Measurements from ENCODE around the gene SLC13A4. TPM values are rescaled to one million over a fixed set of nuclear protein-coding genes. Genes with fewer than 3 reads are reported as not detected.
"Not testable (repeated sequence)": the region's sequence is repeated elsewhere in the genome, so short reads cannot be mapped to it uniquely, and the experiment has no call there.

The SLC13A4 gene
- total and polyA plus RNA-seq, 5 experiments from 2014 or later = 0.13 to 0.25 TPM; not detected in 3

GRCh38 chr7:135661311-135662122, 66.5 kb downstream of the SLC13A4 start:
- Mint-ChIP-seq H3K4me3 (peak overlapping the region; percentile 85 to 98 (median 94)), H3K4me1 (peaks cover 21 to 42% (median 40%) of the 10 kb centered on the region in 4 donors), H3K9me3 (peaks cover 0 to 3% (median 0%) of the 10 kb centered on the region in 9 donors), H3K27me3 (no peaks in the 10 kb centered on the region), H3K36me3 (peaks cover 0 to 5% (median 4%) of the 10 kb centered on the region in 3 donors), H3K27ac (peak overlapping the region; percentile 84 to 97 (median 90))
- DNase-seq (peak in 1 of 10 donors; percentile 1), ATAC-seq (peak; percentile 2 to 10)
- POLR2A ChIA-PET = no interaction called here

- Mint-ChIP-seq H3K27me3 (no peaks in the 10 kb centered on the region), H3K27ac (peak overlapping the region in 3 of 10 donors; percentile 22 to 49 (median 39)), H3K4me3 (no peak overlapping the region), H3K36me3 (peaks cover 0 to 5% (median 0%) of the 10 kb centered on the region in 3 donors), H3K4me1 (peaks cover 10 to 22% (median 21%) of the 10 kb centered on the region in 4 donors), H3K9me3 (peaks cover 0 to 3% (median 0%) of the 10 kb centered on the region in 9 donors)
- DNase-seq = no peak
- no peak for ATAC-seq
- POLR2A ChIA-PET = no interaction called here
These were observed 68.7 kb downstream of the SLC13A4 start for GRCh38 chr7:135659159-135659846.

- ATAC-seq (no peak), DNase-seq (no peak)
- peaks cover 7 to 15% (median 14%) of the 10 kb centered on the region in 4 donors for H3K4me1 Mint-ChIP-seq
- H3K9me3 Mint-ChIP-seq = peaks cover 0 to 3% (median 0%) of the 10 kb centered on the region in 9 donors
- H3K36me3 Mint-ChIP-seq = peaks cover 0 to 5% (median 0%) of the 10 kb centered on the region in 3 donors
- H3K27me3 Mint-ChIP-seq = no peaks in the 10 kb centered on the region
- H3K27ac Mint-ChIP-seq = no peak overlapping the region
- H3K4me3 Mint-ChIP-seq = no peak overlapping the region
- POLR2A ChIA-PET = no interaction called here
These were observed 69.4 kb downstream of the SLC13A4 start for GRCh38 chr7:135658564-135658963.

GRCh38 chr7:135653340-135654080, 74.5 kb downstream of the SLC13A4 start:
- POLR2A ChIA-PET = no interaction called here
- Mint-ChIP-seq H3K27ac (peak overlapping the region in 1 of 10 donors; percentile 77), H3K4me1 (no peaks in the 10 kb centered on the region), H3K9me3 (no peaks in the 10 kb centered on the region), H3K27me3 (no peaks in the 10 kb centered on the region), H3K4me3 (no peak overlapping the region), H3K36me3 (peaks cover 0 to 15% (median 0%) of the 10 kb centered on the region in 3 donors)
- DNase-seq (no peak), ATAC-seq (no peak)

- H3K4me3 Mint-ChIP-seq = no peak overlapping the region
- H3K9me3 Mint-ChIP-seq = no peaks in the 10 kb centered on the region
- POLR2A ChIA-PET = no interaction called here
- H3K27me3 Mint-ChIP-seq = no peaks in the 10 kb centered on the region
- ATAC-seq = no peak
- peak overlapping the region in 3 of 10 donors; percentile 23 to 61 (median 30) for H3K27ac Mint-ChIP-seq
- no peaks in the 10 kb centered on the region for H3K4me1 Mint-ChIP-seq
- DNase-seq = no peak
- H3K36me3 Mint-ChIP-seq = peaks cover 0 to 38% (median 2%) of the 10 kb centered on the region in 3 donors
These were observed 77.0 kb downstream of the SLC13A4 start for GRCh38 chr7:135650831-135651573.

DNA sequence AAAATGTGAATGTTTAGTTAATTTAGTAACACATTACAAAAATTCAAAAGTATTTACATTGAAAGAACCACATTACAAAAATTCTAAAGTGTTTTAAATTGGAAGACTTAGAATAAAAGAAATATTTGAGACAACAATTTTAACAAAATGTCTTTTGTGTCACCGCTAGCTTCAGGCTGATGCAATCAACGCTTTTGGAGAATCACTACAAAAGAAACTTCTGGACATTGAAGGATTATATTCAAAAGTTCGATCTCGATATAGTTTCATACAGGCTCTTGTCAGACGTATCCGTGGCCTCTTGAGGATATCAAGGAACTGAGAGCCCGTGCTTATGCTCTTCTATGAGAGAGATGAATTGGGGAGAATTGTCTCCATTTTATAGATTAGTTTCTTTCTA, 79.8 kb downstream of the SLC13A4 start:
- Mint-ChIP-seq H3K4me3 (no peak overlapping the region), H3K9me3 (no peaks in the 10 kb centered on the region), H3K27ac (peak overlapping the region in 2 of 10 donors; percentile 37 to 78), H3K4me1 (peaks cover 0 to 1% (median 0%) of the 10 kb centered on the region in 4 donors), H3K36me3 (peaks cover 0 to 65% (median 2%) of the 10 kb centered on the region in 3 donors), H3K27me3 (no peaks in the 10 kb centered on the region)
- ATAC-seq = no peak
- POLR2A ChIA-PET = no interaction called here
- DNase-seq = no peak

DNA sequence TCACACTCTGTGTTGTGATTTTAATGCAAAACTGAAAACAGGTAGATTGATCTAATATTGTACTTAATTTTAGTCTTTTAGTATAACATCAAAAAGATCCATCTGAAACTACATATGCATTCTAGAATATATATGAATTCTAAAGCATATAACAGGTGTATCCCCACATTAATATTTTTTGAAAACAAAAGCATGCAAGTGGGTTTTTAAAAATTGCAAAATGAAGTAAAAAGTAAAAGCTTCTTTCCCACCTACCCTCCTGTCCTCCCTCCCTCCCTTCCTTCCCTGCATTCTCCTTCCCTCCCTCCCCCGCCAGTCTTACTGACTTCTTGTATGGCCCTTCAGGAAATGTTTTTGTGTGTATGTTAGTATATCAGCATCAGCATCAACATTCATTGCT, 80.2 kb downstream of the SLC13A4 start:
- no peak for DNase-seq
- no peak for ATAC-seq
- Mint-ChIP-seq H3K36me3 (peaks cover 0 to 69% (median 2%) of the 10 kb centered on the region in 3 donors), H3K4me3 (no peak overlapping the region), H3K27me3 (no peaks in the 10 kb centered on the region), H3K4me1 (peaks cover 0 to 1% (median 0%) of the 10 kb centered on the region in 4 donors), H3K9me3 (no peaks in the 10 kb centered on the region), H3K27ac (peak overlapping the region in 2 of 10 donors; percentile 37 to 78)
- POLR2A ChIA-PET = no interaction called here

- Mint-ChIP-seq H3K9me3 (no peaks in the 10 kb centered on the region), H3K27ac (peak overlapping the region in 3 of 10 donors; percentile 25 to 60 (median 39)), H3K36me3 (peaks cover 0 to 89% (median 4%) of the 10 kb centered on the region in 3 donors), H3K27me3 (no peaks in the 10 kb centered on the region), H3K4me3 (no peak overlapping the region), H3K4me1 (peaks cover 0 to 1% (median 0%) of the 10 kb centered on the region in 4 donors)
- peak in 5 of 10 donors; percentile 17 to 46 (median 30) for DNase-seq
- ATAC-seq = peak; percentile 59 to 68
- POLR2A ChIA-PET = interaction anchor here (0.5 to 2.0 kb wide), 3 partner anchors 17 to 145 kb away, joined by 3 to 4 read pairs (median 3); partner anchors contain the start of genes NUP205 and STMP1
These were observed 82.6 kb downstream of the SLC13A4 start for GRCh38 chr7:135645296-135645904.

DNA sequence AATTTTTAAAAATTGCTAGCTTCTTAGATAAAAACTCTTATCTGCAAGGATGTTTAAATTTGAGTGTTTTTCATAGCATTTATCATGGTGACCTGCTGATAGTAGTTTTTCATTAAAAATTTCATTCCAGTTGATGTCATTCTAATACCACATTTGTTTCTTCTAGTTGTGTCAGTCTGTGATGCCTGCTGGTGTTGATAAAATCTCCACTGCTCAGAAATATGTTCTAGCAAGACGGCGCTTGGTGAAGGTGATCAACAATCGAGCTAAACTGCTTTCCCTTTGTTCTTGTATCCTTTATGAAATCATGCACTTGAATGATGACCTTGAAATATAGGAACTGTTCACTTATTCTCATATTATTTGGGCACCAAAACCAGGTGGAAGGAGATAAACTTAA, 83.3 kb downstream of the SLC13A4 start:
- H3K36me3 Mint-ChIP-seq = peaks cover 0 to 90% (median 8%) of the 10 kb centered on the region in 3 donors
- no peaks in the 10 kb centered on the region for H3K9me3 Mint-ChIP-seq
- no peak overlapping the region for H3K27ac Mint-ChIP-seq
- peaks cover 0 to 1% (median 0%) of the 10 kb centered on the region in 4 donors for H3K4me1 Mint-ChIP-seq
- no peaks in the 10 kb centered on the region for H3K27me3 Mint-ChIP-seq
- H3K4me3 Mint-ChIP-seq = no peak overlapping the region
- DNase-seq (no peak), ATAC-seq (no peak)
- POLR2A ChIA-PET = interaction anchor here (1.3 kb wide), 1 partner anchor 18 kb away, joined by 3 read pairs; the partner anchor contains the start of gene STMP1

GRCh38 chr7:135644154-135644553, 83.8 kb downstream of the SLC13A4 start:
- Mint-ChIP-seq H3K27ac (peak overlapping the region in 2 of 10 donors; percentile 11 to 19), H3K4me3 (no peak overlapping the region), H3K4me1 (peaks cover 0 to 1% (median 0%) of the 10 kb centered on the region in 4 donors), H3K36me3 (peaks cover 0 to 91% (median 14%) of the 10 kb centered on the region in 3 donors), H3K9me3 (no peaks in the 10 kb centered on the region), H3K27me3 (no peaks in the 10 kb centered on the region)
- DNase-seq (no peak), ATAC-seq (no peak)
- POLR2A ChIA-PET = no interaction called here

GRCh38 chr7:135639690-135640089, 88.3 kb downstream of the SLC13A4 start:
- H3K9me3 Mint-ChIP-seq, H3K4me3 Mint-ChIP-seq, H3K4me1 Mint-ChIP-seq, POLR2A ChIA-PET, H3K27me3 Mint-ChIP-seq, ATAC-seq, DNase-seq: not testable (repeated sequence)
- Mint-ChIP-seq H3K27ac (peak overlapping the region in 2 of 10 donors; percentile 5 to 48), H3K36me3 (peaks cover 5 to 88% (median 29%) of the 10 kb centered on the region in 3 donors)

All from naive thymus-derived CD8-positive, alpha-beta T cell (primary cell).